Keratinocyte (primary cell): ENCODE results near the gene TMTC2.

Source experiments
- CTCF ChIP-seq, 3 experiments: IDR thresholded peaks in 1 of 3; conservative IDR thresholded peaks in 1 of 3; optimal IDR thresholded peaks in 1 of 3; 2 replicates in 2 of 3; 3 replicates in 1 of 3; pipeline versions ENCODE3 to v1.5.1; 2011; ENCODE audit warnings: low read length in 3 of 3, mild to moderate bottlenecking in 3 of 3, moderate library complexity in 2 of 3, control low read depth in 1 of 3, inconsistent platforms in 1 of 3; ENCODE audit not compliant: insufficient read depth in 2 of 3; ENCODE audit errors: extremely low read depth in 1 of 3
- EZH2 ChIP-seq: IDR thresholded peaks from one replicate; pipeline ENCODE4 v1.6.1; 2012; ENCODE audit warnings: inconsistent platforms, mild to moderate bottlenecking, low read length, moderate library complexity

- TF ChIP-seq CTCF (optimal IDR thresholded peaks at IDR 0.05 in 1 of 3, IDR thresholded peaks at IDR 0.05 in 1 of 3, conservative IDR thresholded peaks at IDR 0.05 in 1 of 3; ENCODE audit: extremely low read depth in 1 of 3, insufficient read depth in 2 of 3, low read length in 3 of 3) (no peak), EZH2 (no peak)
These were observed 370.7 kb downstream of the TMTC2 start for GRCh38 chr12:83057436-83057835.
